DND-41 (cell line): ENCODE data around the gene TTLL13.
"Not testable (repeated sequence)": the region's sequence is repeated elsewhere in the genome, so short reads cannot be mapped to it uniquely, and the experiment has no call there.

Experiments used
- ATAC-seq: fragments of 200-7000 bp; cut with Tn5 transposase; 3 replicates; pipeline ENCODE4 v1.9.1; 2021; ENCODE audit warnings: low read depth; ENCODE audit not compliant: insufficient read depth
- DNase-seq: peaks from one replicate; pipeline ENCODE4 v3.0.0-alpha.2; 2020
- H2AFZ ChIP-seq: 2 replicates; pipeline ENCODE4 v1.6.0; 2012; ENCODE audit warnings: low read depth, low read length
- H3K27ac ChIP-seq: 2 replicates; pipeline ENCODE4 v1.5.1; 2012; ENCODE audit warnings: low read length, inconsistent platforms
- H3K27me3 ChIP-seq: fragments of 200-600 bp; sonication (generic); 2 replicates; pipeline ENCODE4 v1.6.0; 2012; ENCODE audit warnings: low read length, mild to moderate bottlenecking, inconsistent platforms; ENCODE audit not compliant: insufficient read depth, poor library complexity
- H3K36me3 ChIP-seq: 2 replicates; pipeline ENCODE4 v1.5.1; 2012; ENCODE audit warnings: low read length, inconsistent platforms; ENCODE audit not compliant: insufficient read depth
- H3K4me1 ChIP-seq: 2 replicates; pipeline ENCODE4 v1.5.1; 2012; ENCODE audit warnings: mild to moderate bottlenecking, low read length; ENCODE audit not compliant: insufficient read depth
- H3K4me2 ChIP-seq: 2 replicates; pipeline ENCODE4 v1.6.0; 2012; ENCODE audit warnings: mild to moderate bottlenecking, moderate library complexity, low read length, inconsistent platforms; ENCODE audit not compliant: insufficient read depth
- H3K4me3 ChIP-seq, 2 experiments: fragments of 200-600 bp in 1 of 2; shearing (Covaris generic) in 1 of 2; 2 replicates each; pipeline ENCODE4 v1.5.1; 2012 to 2016; ENCODE audit warnings: inconsistent platforms in 2 of 2, low read length in 2 of 2, mild to moderate bottlenecking in 2 of 2, low read depth in 1 of 2, moderate library complexity in 1 of 2
- H3K79me2 ChIP-seq: 2 replicates; pipeline ENCODE4 v1.6.0; 2012; ENCODE audit warnings: low read length, inconsistent platforms; ENCODE audit not compliant: insufficient read depth
- H3K9ac ChIP-seq: 2 replicates; pipeline ENCODE4 v1.6.0; 2012; ENCODE audit warnings: low read depth, mild to moderate bottlenecking, inconsistent platforms, low read length, moderate library complexity
- H3K9me3 ChIP-seq: 2 replicates; pipeline ENCODE4 v1.5.1; 2012; ENCODE audit warnings: low read length, moderate library complexity, mild to moderate bottlenecking, inconsistent platforms; ENCODE audit not compliant: insufficient read depth, severe bottlenecking
- H4K20me1 ChIP-seq: 2 replicates; pipeline ENCODE4 v1.6.0; 2012; ENCODE audit warnings: low read length; ENCODE audit not compliant: insufficient read depth
- CTCF ChIP-seq: IDR thresholded peaks from 2 replicates; pipeline ENCODE4 v1.5.1; 2012; ENCODE audit warnings: borderline replicate concordance, low read length, moderate library complexity, mild to moderate bottlenecking; ENCODE audit not compliant: poor library complexity, severe bottlenecking; ENCODE audit errors: extremely low read depth
- EZH2 ChIP-seq: IDR thresholded peaks from 3 replicates; pipeline ENCODE4 v1.6.1; 2012; ENCODE audit warnings: borderline replicate concordance, low read depth, mild to moderate bottlenecking, moderate library complexity, low read length, inconsistent platforms; ENCODE audit not compliant: severe bottlenecking

The TTLL13 gene

GRCh38 chr15:90270502-90271150 lies 21.3 kb downstream of the TTLL13 start:
- Histone ChIP-seq H4K20me1 (peaks cover 34% of the 10 kb centered on the region), H3K27ac (no peak overlapping the region), H3K4me2 (no peak overlapping the region), H2AFZ (no peak overlapping the region), H3K36me3 (peaks cover 55% of the 10 kb centered on the region), H3K27me3 (no peaks in the 10 kb centered on the region), H3K4me1 (peaks cover 25% of the 10 kb centered on the region), H3K79me2 (peaks cover 67% of the 10 kb centered on the region), H3K4me3 (no peak overlapping the region), H3K9me3 (no peaks in the 10 kb centered on the region), H3K9ac (no peak overlapping the region)
- no peak for ATAC-seq
- no peak for DNase-seq
- TF ChIP-seq CTCF: no peak
- no peak for TF ChIP-seq EZH2

- Histone ChIP-seq H3K79me2 (peaks cover 57% of the 10 kb centered on the region), H3K4me2 (no peak overlapping the region)
- no peak for ATAC-seq
These were observed 22.3 kb downstream of the TTLL13 start for GRCh38 chr15:90271459-90272166.

DNA sequence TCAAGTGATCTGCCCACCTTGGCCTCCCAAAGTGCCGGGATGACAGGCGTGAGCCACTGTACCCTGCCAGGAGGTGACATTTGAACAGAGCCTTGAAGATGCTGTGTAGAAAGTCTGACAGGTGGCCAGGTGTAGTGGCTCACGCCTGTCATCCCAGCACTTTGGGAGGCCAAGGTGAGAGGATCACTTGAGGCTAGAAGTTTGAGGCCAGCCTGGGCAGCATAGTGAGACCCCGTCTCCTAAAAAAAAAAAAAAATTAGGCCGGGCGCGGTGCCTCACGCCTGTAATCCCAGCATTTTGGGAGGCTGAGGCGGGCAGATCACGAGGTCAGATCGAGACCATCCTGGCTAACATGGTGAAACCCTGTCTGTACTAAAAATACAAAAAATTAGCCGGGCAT lies 29.1 kb downstream of the TTLL13 start:
- not testable (repeated sequence) for H3K4me1 ChIP-seq, H3K9ac ChIP-seq, H3K9me3 ChIP-seq, H3K4me2 ChIP-seq, H4K20me1 ChIP-seq, H3K79me2 ChIP-seq, ATAC-seq, H3K27me3 ChIP-seq, H3K36me3 ChIP-seq, H3K4me3 ChIP-seq, H2AFZ ChIP-seq, H3K27ac ChIP-seq, DNase-seq

More at GRCh38 chr15:90271459-90272166, 22.3 kb downstream of the TTLL13 start:
- Histone ChIP-seq H4K20me1 (peaks cover 34% of the 10 kb centered on the region), H2AFZ (no peak overlapping the region), H3K36me3 (peaks cover 55% of the 10 kb centered on the region), H3K27ac (no peak overlapping the region), H3K9me3 (no peaks in the 10 kb centered on the region), H3K27me3 (no peaks in the 10 kb centered on the region), H3K4me1 (peaks cover 23% of the 10 kb centered on the region), H3K9ac (no peak overlapping the region), H3K4me3 (no peak overlapping the region)
- no peak for TF ChIP-seq CTCF
- TF ChIP-seq EZH2: no peak
- DNase-seq: no peak

DNA sequence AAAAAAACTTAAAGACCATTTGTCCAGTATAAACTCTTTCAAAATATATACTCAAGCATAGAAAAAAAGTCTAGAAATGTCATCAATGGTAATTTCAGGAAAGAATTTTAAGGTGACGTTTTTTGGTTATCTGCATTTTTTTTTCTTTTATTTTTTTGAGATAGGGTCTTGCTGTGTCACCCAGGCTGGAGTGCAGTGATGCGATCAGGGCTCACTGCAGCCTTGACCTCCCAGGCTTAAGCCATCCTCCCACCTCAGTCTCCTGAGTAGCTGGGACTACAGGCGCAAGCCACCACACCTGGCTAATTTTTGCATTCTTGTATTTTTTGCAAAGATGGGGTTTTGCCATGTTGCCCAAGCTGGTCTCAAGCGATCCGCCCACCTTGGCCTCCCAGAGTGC lies 31.4 kb downstream of the TTLL13 start:
- H3K4me2 ChIP-seq, H3K9ac ChIP-seq, H2AFZ ChIP-seq, DNase-seq, H4K20me1 ChIP-seq, H3K4me3 ChIP-seq, H3K4me1 ChIP-seq, H3K9me3 ChIP-seq, H3K27ac ChIP-seq, H3K27me3 ChIP-seq, H3K36me3 ChIP-seq, H3K79me2 ChIP-seq, ATAC-seq: not testable (repeated sequence)

GRCh38 chr15:90281637-90282036 lies 32.3 kb downstream of the TTLL13 start:
- not testable (repeated sequence) for DNase-seq, H3K79me2 ChIP-seq, H4K20me1 ChIP-seq, H3K27ac ChIP-seq, H3K27me3 ChIP-seq, H3K4me1 ChIP-seq, H3K9me3 ChIP-seq, ATAC-seq, H3K4me3 ChIP-seq, H3K9ac ChIP-seq, H3K36me3 ChIP-seq, H2AFZ ChIP-seq, H3K4me2 ChIP-seq
